DOHH2 (cell line): ENCODE results near the gene CHSY1.

Experiments
- EZH2phosphoT487 ChIP-seq: fragments of 200-600 bp; sonication (generic); IDR thresholded peaks from 2 replicates; pipeline ENCODE4 v1.6.1; 2017; ENCODE audit warnings: borderline replicate concordance, mild to moderate bottlenecking, antibody characterized with exemption, low read length, moderate library complexity, mixed read lengths
- TF ChIP-seq, protein P1 (sequence below): fragments of 200-600 bp; sonication (generic); IDR thresholded peaks from one replicate; pipeline ENCODE4 v1.5.1; 2014; ENCODE audit warnings: antibody characterized with exemption, mild to moderate bottlenecking, low read depth, low read length; ENCODE audit not compliant: poor library complexity, severe bottlenecking

DNA sequence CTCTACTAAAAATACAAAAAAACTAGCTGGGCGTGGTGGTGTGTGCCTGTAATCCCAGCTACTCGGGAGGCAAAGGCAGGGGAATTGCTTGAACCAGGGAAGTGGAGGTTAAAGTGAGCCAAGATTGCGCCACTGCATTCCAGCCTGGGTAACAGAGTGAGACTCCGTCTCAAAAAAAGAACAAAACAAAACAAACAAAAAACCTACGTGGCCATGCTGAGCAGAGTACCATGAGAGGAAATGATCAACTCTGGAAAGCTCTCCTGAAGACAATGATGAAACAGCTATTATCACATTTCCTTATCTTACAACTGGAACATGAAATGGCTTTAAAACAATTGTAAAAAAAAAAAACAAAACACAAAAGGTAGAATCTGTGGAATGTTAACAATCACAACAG lies 75.2 kb downstream of the CHSY1 start:
- TF ChIP-seq, protein P1, sequence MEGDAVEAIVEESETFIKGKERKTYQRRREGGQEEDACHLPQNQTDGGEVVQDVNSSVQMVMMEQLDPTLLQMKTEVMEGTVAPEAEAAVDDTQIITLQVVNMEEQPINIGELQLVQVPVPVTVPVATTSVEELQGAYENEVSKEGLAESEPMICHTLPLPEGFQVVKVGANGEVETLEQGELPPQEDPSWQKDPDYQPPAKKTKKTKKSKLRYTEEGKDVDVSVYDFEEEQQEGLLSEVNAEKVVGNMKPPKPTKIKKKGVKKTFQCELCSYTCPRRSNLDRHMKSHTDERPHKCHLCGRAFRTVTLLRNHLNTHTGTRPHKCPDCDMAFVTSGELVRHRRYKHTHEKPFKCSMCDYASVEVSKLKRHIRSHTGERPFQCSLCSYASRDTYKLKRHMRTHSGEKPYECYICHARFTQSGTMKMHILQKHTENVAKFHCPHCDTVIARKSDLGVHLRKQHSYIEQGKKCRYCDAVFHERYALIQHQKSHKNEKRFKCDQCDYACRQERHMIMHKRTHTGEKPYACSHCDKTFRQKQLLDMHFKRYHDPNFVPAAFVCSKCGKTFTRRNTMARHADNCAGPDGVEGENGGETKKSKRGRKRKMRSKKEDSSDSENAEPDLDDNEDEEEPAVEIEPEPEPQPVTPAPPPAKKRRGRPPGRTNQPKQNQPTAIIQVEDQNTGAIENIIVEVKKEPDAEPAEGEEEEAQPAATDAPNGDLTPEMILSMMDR, result no peak
- TF ChIP-seq EZH2phosphoT487, result no peak
